Common myeloid progenitor, CD34-positive (primary cell): ENCODE results near the gene HMGCL. TPM values are rescaled to one million over a fixed set of nuclear protein-coding genes. Genes with fewer than 3 reads are reported as not detected.

Experiments
- CTCF ChIA-PET: fragments of 350-600 bp; sonication (Branson Sonifier 250); formaldehyde crosslinking; loops from one replicate; lab custom pipeline; 2021; ENCODE audit warnings: antibody characterized with exemption; lab: Charles Lee
- POLR2A ChIA-PET: fragments of 350-600 bp; sonication (Branson Sonifier 250); formaldehyde crosslinking; loops from one replicate; lab custom pipeline; 2021; ENCODE audit warnings: antibody characterized with exemption; lab: Charles Lee
- DNase-seq, 3 donors: peaks; one replicate each; pipeline versions ENCODE4 v3.0.0 to v3.0.0-alpha.2; 2013
- H3K27ac ChIP-seq, 2 experiments: 1 replicate in 1 of 2; 2 replicates in 1 of 2; pipeline ENCODE4 v1.7.0; 2013; ENCODE audit warnings: inconsistent platforms in 2 of 2, low read length in 2 of 2, mild to moderate bottlenecking in 2 of 2, low read depth in 1 of 2, moderate library complexity in 1 of 2; ENCODE audit not compliant: severe bottlenecking in 2 of 2, insufficient read depth in 1 of 2, poor library complexity in 1 of 2
- H3K27me3 ChIP-seq, 5 experiments: replicated peaks in 2 of 5; 1 replicate in 3 of 5; 2 replicates in 2 of 5; pipeline versions ENCODE4 v1.6.1 to v1.7.0; 2013; ENCODE audit warnings: low read length in 4 of 5, mild to moderate bottlenecking in 2 of 5, moderate library complexity in 2 of 5, inconsistent platforms in 1 of 5; ENCODE audit not compliant: insufficient read depth in 5 of 5, control insufficient read depth in 4 of 5
- H3K36me3 ChIP-seq, 4 experiments: 1 replicate in 2 of 4; 2 replicates in 2 of 4; pipeline versions ENCODE4 v1.6.1 to v1.7.0; 2013; ENCODE audit warnings: low read length in 3 of 4, control low read depth in 1 of 4, mild to moderate bottlenecking in 1 of 4; ENCODE audit not compliant: control insufficient read depth in 4 of 4, insufficient read depth in 4 of 4
- H3K4me1 ChIP-seq, 4 experiments: 1 replicate in 3 of 4; 2 replicates in 1 of 4; pipeline versions ENCODE4 v1.6.1 to v1.7.1; 2013; ENCODE audit warnings: low read length in 3 of 4, mild to moderate bottlenecking in 3 of 4, control low read depth in 1 of 4, inconsistent platforms in 1 of 4, moderate library complexity in 1 of 4; ENCODE audit not compliant: control insufficient read depth in 4 of 4, insufficient read depth in 4 of 4; ENCODE audit errors: control extremely low read depth in 1 of 4
- H3K4me3 ChIP-seq, 7 experiments: 1 replicate in 4 of 7; 2 replicates in 3 of 7; pipeline versions ENCODE4 v1.5.1 to v1.7.0; 2013; ENCODE audit warnings: mild to moderate bottlenecking in 7 of 7, low read length in 6 of 7, moderate library complexity in 6 of 7, inconsistent platforms in 2 of 7, low read depth in 2 of 7, control low read depth in 1 of 7; ENCODE audit not compliant: insufficient read depth in 4 of 7, control insufficient read depth in 1 of 7; ENCODE audit errors: extremely low read depth in 1 of 7
- H3K9me3 ChIP-seq, 5 experiments: 1 replicate in 4 of 5; 2 replicates in 1 of 5; pipeline versions ENCODE4 v1.6.1 to v1.7.1; 2013; ENCODE audit warnings: low read length in 4 of 5, mild to moderate bottlenecking in 2 of 5, inconsistent platforms in 1 of 5, low read depth in 1 of 5, moderate library complexity in 1 of 5; ENCODE audit not compliant: control insufficient read depth in 4 of 5, insufficient read depth in 2 of 5; ENCODE audit errors: control extremely low read depth in 1 of 5
- WGBS: methylation state at CpG from one replicate; pipeline ENCODE4 v1.1.5; 2013; ENCODE audit not compliant: insufficient coverage; 5-methylcytosine and 5-hydroxymethylcytosine counted together
- polyA plus RNA-seq: library from polyadenylated mRNA; unstranded; fragments of 120-200 nt; gene quantifications from one replicate; pipeline ENCODE4 v1.2.1, GENCODE V29; 2013

The HMGCL gene
- polyA plus RNA-seq: 23.0 TPM

DNA sequence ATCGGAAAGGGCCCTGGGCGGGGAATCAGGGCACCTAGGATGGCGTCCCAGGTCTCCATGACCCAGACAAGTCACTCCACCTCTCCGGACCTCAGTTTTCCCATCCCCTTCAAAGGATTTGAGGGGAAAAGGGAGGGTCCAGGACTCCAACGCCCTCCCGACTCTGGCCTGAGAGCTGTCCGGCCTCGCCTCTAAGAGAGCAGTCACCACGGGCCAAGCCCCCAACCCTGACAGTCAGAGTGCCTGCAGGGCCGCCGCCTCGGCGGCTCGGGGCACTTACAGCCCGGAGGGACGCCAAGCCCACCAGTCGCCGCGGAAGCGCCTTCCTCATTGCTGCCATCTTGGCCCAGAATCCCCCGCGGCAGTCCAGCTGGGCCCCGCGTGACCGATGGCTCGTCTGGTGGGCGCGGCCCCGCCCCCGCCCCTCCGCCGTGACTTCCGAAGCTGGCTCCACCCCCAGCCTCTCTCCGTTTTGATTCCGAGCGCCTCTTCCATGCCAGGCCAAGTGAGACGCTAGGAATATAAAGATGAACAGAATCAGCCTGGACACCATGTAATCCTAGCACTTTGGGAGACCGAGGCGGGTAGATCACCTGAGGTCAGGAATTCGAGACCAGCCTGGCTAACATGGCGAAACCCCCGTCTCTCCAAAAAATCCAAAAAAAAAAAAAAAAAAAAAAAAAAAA lies at the start of gene HMGCL:
Gene HMGCL, minus strand, starts transcription at position 354 of the 686 bp plus-strand sequence. Its CDS starts 14 bp downstream, at position 340.
- no peaks in the 10 kb centered on the region for H3K36me3 ChIP-seq
- peaks cover 4 to 18% (median 15%) of the 10 kb centered on the region in 4 experiments for H3K4me1 ChIP-seq
- 0% methylated on average over 21 of the region's 42 CpGs for WGBS
- no peaks in the 10 kb centered on the region for H3K27me3 ChIP-seq
- no peaks in the 10 kb centered on the region for H3K9me3 ChIP-seq
- POLR2A ChIA-PET: interaction anchor here (0.6 to 2.2 kb wide), 4 partner anchors 9 to 82 kb away, joined by 3 to 11 read pairs (median 4); no protein-coding TSS in a partner anchor
- H3K4me3 ChIP-seq: peak within 1 kb of the TSS; percentile 57 to 99 (median 97)
- peak; percentile 91 to 95 (median 94) for DNase-seq
- CTCF ChIA-PET: interaction anchor here (1.0 to 9.4 kb wide), 9 partner anchors 9 to 91 kb away, joined by 3 to 87 read pairs (median 6); partner anchors contain the start of gene LYPLA2
- H3K27ac ChIP-seq: peak within 1 kb of the TSS; percentile 88 to 97

- Histone ChIP-seq H3K27me3 (no peaks in the 10 kb centered on the region), H3K4me3 (no peak overlapping the region), H3K27ac (no peak overlapping the region), H3K9me3 (no peaks in the 10 kb centered on the region), H3K36me3 (peaks cover 0 to 14% (median 0%) of the 10 kb centered on the region in 4 experiments), H3K4me1 (peaks cover 4 to 21% (median 15%) of the 10 kb centered on the region in 4 experiments)
- 100% methylated on average over 2 of the region's 3 CpGs for WGBS
- DNase-seq: peak in 2 of 3 donors; percentile 44 to 65
- ChIA-PET CTCF (interaction anchor here (1.3 to 9.2 kb wide), 2 partner anchors 12 to 62 kb away, joined by 5 to 68 read pairs; no protein-coding TSS in a partner anchor), POLR2A (no interaction called here)
Observed at GRCh38 chr1:23872421-23872820, 47.2 kb upstream of the HMGCL start.

DNA sequence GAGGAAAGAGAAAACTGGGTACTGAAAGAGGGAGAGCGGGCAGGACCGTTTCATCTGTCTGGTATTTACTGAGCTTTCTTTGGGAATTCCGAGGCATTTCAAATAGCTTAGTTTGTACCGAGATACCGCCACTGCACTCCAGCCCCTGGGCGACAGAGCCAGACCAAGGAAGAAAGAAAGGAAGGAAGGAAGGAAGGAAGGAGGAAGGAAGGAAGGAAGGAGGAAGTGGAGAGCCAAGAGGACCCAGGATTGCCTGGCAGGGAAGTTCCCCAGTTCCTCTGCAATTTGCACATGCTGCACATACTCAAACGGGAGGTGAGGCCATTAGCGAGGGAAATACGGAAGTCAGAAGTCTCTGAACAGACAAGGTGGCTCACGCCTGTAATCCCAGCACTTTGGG lies 43.8 kb upstream of the HMGCL start:
- H3K27ac ChIP-seq: no peak overlapping the region
- H3K4me1 ChIP-seq: peaks cover 15 to 44% (median 29%) of the 10 kb centered on the region in 4 experiments
- POLR2A ChIA-PET: no interaction called here
- no peaks in the 10 kb centered on the region for H3K9me3 ChIP-seq
- peaks cover 3 to 8% (median 6%) of the 10 kb centered on the region in 4 experiments for H3K36me3 ChIP-seq
- 27% methylated on average over 5 of the region's 10 CpGs for WGBS
- H3K27me3 ChIP-seq: no peaks in the 10 kb centered on the region
- peak in 1 of 3 donors; percentile 22 for DNase-seq
- peak overlapping the region in 4 of 7 experiments; percentile 24 to 87 (median 72) for H3K4me3 ChIP-seq
- CTCF ChIA-PET: interaction anchor here (0.8 to 9.2 kb wide), 11 partner anchors 12 to 243 kb away, joined by 3 to 68 read pairs (median 5); partner anchors contain the start of genes CNR2, MYOM3 and PITHD1

DNA sequence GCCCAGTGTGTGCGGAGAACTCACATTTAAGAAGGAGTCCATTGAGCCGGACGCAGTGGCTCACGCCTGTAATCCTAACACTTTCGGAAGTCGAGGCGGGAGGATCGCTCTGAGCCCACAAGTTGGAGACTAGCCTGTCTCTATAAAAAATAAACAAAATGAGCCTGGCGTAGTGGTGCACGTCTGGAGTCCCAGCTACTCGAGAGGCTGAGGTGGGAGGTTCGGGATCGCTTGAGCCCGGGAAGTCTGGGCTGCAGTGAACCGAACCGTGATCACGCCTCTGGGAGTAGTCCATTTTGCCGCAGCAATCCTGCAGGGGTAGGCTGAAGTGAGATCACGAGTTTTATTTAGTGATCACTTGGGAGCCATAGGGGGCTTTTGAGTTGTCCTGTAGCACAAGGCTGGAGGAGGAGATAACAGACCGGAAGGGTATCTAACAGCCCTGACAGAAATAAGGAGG lies 43.4 kb upstream of the HMGCL start:
- peak overlapping the region; percentile 24 to 87 (median 82) for H3K4me3 ChIP-seq
- ChIA-PET CTCF (interaction anchor here (0.8 to 9.2 kb wide), 10 partner anchors 13 to 91 kb away, joined by 3 to 68 read pairs (median 5); partner anchors contain the start of genes CNR2 and PITHD1), POLR2A (no interaction called here)
- H3K27ac ChIP-seq: peak overlapping the region in 1 of 2 experiments; percentile 55
- no peaks in the 10 kb centered on the region for H3K27me3 ChIP-seq
- peaks cover 15 to 44% (median 29%) of the 10 kb centered on the region in 4 experiments for H3K4me1 ChIP-seq
- 26% methylated on average over 20 of the region's 20 CpGs for WGBS
- peaks cover 0 to 8% (median 6%) of the 10 kb centered on the region in 4 experiments for H3K36me3 ChIP-seq
- DNase-seq: peak; percentile 22 to 62 (median 54)
- no peaks in the 10 kb centered on the region for H3K9me3 ChIP-seq

GRCh38 chr1:23867895-23868556 lies 42.8 kb upstream of the HMGCL start, which contains the start of gene FUCA1:
Gene FUCA1, minus strand, starts transcription at chr1:23868290. Its CDS starts 4 bp downstream, at chr1:23868286.
- ChIA-PET CTCF (interaction anchor here (0.8 to 9.2 kb wide), 6 partner anchors 25 to 66 kb away, joined by 3 to 68 read pairs (median 4); partner anchors contain the start of gene CNR2), POLR2A (no interaction called here)
- WGBS: 0% methylated on average over 68 of the region's 71 CpGs
- Histone ChIP-seq H3K9me3 (no peaks in the 10 kb centered on the region), H3K4me1 (peaks cover 15 to 44% (median 29%) of the 10 kb centered on the region in 4 experiments), H3K4me3 (peak within 1 kb of the TSS; percentile 63 to 87 (median 82)), H3K27ac (peak within 1 kb of the TSS in 1 of 2 experiments; percentile 55), H3K36me3 (peaks cover 1 to 9% (median 8%) of the 10 kb centered on the region in 4 experiments), H3K27me3 (no peaks in the 10 kb centered on the region)
- peak; percentile 95 to 98 (median 97) for DNase-seq

DNA sequence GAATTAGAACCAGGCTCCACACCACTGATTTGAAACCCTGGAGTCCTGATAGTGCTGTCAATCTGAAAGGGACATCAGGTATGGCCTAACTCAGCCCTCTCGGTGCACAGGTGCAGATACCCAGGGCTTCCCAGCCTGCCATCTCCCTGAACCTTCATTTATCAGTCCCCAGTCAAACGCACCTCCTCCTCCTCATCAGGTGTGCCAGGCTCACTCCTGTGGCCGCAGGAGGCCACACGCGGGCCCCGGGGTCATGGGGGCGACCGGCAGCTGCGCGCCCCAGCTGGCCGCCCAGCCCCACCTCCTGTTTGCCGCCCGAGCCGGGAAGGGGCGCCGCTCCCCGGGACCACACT lies 42.3 kb upstream of the HMGCL start:
- Histone ChIP-seq H3K27ac (no peak overlapping the region), H3K4me3 (peak overlapping the region; percentile 63 to 87 (median 82)), H3K36me3 (peaks cover 6 to 13% (median 12%) of the 10 kb centered on the region in 4 experiments), H3K27me3 (no peaks in the 10 kb centered on the region), H3K4me1 (peaks cover 15 to 44% (median 29%) of the 10 kb centered on the region in 4 experiments), H3K9me3 (no peaks in the 10 kb centered on the region)
- no peak for DNase-seq
- ChIA-PET CTCF (interaction anchor here (0.8 to 9.2 kb wide), 2 partner anchors 54 to 57 kb away, joined by 3 to 68 read pairs; no protein-coding TSS in a partner anchor), POLR2A (no interaction called here)
- 0% methylated on average over 6 of the region's 17 CpGs for WGBS
